ENCODE data around the gene TUBA3D. TPM values are rescaled to one million over a fixed set of nuclear protein-coding genes. Genes with fewer than 3 reads are reported as not detected.
"Not testable (repeated sequence)": the region's sequence is repeated elsewhere in the genome, so short reads cannot be mapped to it uniquely, and the experiment has no call there.

Gene TUBA3D
- total RNA-seq, 1 experiment from 2014 or later = not detected

- no peak overlapping the region for H3T11ph ChIP-seq (ENCODE audit: low read length)
- H3K23me2 ChIP-seq (ENCODE audit: insufficient read length, low read depth, low read length, poor library complexity, severe bottlenecking) = no peaks in the 10 kb centered on the region
- no CpG with 5 or more reads among the region's 19 CpGs for WGBS (ENCODE audit: extremely low coverage, insufficient read length, low lambda C conversion rate)
- no peak overlapping the region for H3K27ac ChIP-seq (ENCODE audit: insufficient read length, low read depth, low read length)
- TF ChIP-seq, protein P1, sequence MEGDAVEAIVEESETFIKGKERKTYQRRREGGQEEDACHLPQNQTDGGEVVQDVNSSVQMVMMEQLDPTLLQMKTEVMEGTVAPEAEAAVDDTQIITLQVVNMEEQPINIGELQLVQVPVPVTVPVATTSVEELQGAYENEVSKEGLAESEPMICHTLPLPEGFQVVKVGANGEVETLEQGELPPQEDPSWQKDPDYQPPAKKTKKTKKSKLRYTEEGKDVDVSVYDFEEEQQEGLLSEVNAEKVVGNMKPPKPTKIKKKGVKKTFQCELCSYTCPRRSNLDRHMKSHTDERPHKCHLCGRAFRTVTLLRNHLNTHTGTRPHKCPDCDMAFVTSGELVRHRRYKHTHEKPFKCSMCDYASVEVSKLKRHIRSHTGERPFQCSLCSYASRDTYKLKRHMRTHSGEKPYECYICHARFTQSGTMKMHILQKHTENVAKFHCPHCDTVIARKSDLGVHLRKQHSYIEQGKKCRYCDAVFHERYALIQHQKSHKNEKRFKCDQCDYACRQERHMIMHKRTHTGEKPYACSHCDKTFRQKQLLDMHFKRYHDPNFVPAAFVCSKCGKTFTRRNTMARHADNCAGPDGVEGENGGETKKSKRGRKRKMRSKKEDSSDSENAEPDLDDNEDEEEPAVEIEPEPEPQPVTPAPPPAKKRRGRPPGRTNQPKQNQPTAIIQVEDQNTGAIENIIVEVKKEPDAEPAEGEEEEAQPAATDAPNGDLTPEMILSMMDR (conservative IDR thresholded peaks at IDR 0.05) = no peak
- H3K27ac Mint-ChIP-seq = no peak overlapping the region; a peak in 1 of 7 replicates
- H3K4me3 Mint-ChIP-seq = no peak overlapping the region
- no peaks in the 10 kb centered on the region for H3K9me3 ChIP-seq (ENCODE audit: control insufficient read depth, low read depth, low read length)
- H3K4me1 Mint-ChIP-seq = peaks cover 4 to 6% of the 10 kb centered on the region in 2 experiments
- H4K5ac ChIP-seq (ENCODE audit: insufficient read length, low read depth, low read length) = no peak overlapping the region
- H4K91ac ChIP-seq (ENCODE audit: insufficient read length, low read depth, low read length) = no peak overlapping the region
- H3K79me1 ChIP-seq (ENCODE audit: insufficient read depth, low read depth, low read length, poor library complexity, severe bottlenecking) = no peaks in the 10 kb centered on the region
- H3K27me3 Mint-ChIP-seq (ENCODE audit: low read depth) = peaks cover 4% of the 10 kb centered on the region
- no peaks in the 10 kb centered on the region for H3K36me3 Mint-ChIP-seq (ENCODE audit: insufficient read depth in 1 of 3, low read depth in 3 of 3)
- H2BK20ac ChIP-seq (ENCODE audit: low read depth, low read length, poor library complexity, severe bottlenecking) = no peak overlapping the region
- H2BK5ac ChIP-seq (ENCODE audit: insufficient read length, low read length) = no peak overlapping the region
- H3K4me2 ChIP-seq (ENCODE audit: insufficient read depth, insufficient read length, low read length) = no peak overlapping the region
- H3K27me3 ChIP-seq (ENCODE audit: insufficient read depth, low read length) = no peaks in the 10 kb centered on the region
- no peaks in the 10 kb centered on the region for H4K20me1 ChIP-seq (ENCODE audit: control insufficient read depth, insufficient read depth, insufficient read length)
- H3K56ac ChIP-seq (ENCODE audit: insufficient read length, low read depth, low read length) = no peak overlapping the region
- H3K4me1 ChIP-seq (ENCODE audit: insufficient read depth, low read length) = no peaks in the 10 kb centered on the region
- no peak overlapping the region for H2AFZ ChIP-seq (ENCODE audit: low read length)
- no peaks in the 10 kb centered on the region for H3K79me2 ChIP-seq (ENCODE audit: insufficient read depth, low read length)
- no peak overlapping the region for H2BK12ac ChIP-seq (ENCODE audit: insufficient read length, low read depth, low read length)
- H3K18ac ChIP-seq (ENCODE audit: insufficient read length, low read depth, low read length) = no peak overlapping the region
- H2BK120ac ChIP-seq (ENCODE audit: low read depth, low read length, poor library complexity, severe bottlenecking) = no peak overlapping the region
- H3K9ac ChIP-seq (ENCODE audit: extremely low read depth, insufficient read length, low read length) = no peak overlapping the region
- H3K4ac ChIP-seq (ENCODE audit: low read depth, low read length) = no peak overlapping the region
- no peak overlapping the region for H3K23ac ChIP-seq (ENCODE audit: insufficient read length, low read depth, low read length)
- H3K9me3 Mint-ChIP-seq = no peaks in the 10 kb centered on the region
- H2BK15ac ChIP-seq (ENCODE audit: low read depth, low read length) = no peak overlapping the region
- H2AK5ac ChIP-seq (ENCODE audit: insufficient read length, low read length) = no peak overlapping the region
- no peak overlapping the region for H3K14ac ChIP-seq (ENCODE audit: insufficient read depth, low read length)
- no peak for DNase-seq
- no peak overlapping the region for H4K8ac ChIP-seq (replicated peaks; ENCODE audit: insufficient read length, low read depth, low read length)
Measured at GRCh38 chr2:131445896-131446295, 30.0 kb upstream of the TUBA3D start.

- H3K27ac Mint-ChIP-seq; H3K4ac ChIP-seq (ENCODE audit: low read depth, low read length); H3K23ac ChIP-seq (ENCODE audit: insufficient read length, low read depth, low read length); H3K4me1 ChIP-seq (ENCODE audit: insufficient read depth, low read length); H3K79me2 ChIP-seq (ENCODE audit: insufficient read depth, low read length); H3K79me1 ChIP-seq (ENCODE audit: insufficient read depth, low read depth, low read length, poor library complexity, severe bottlenecking); H3K27me3 Mint-ChIP-seq (ENCODE audit: low read depth); H3K27me3 ChIP-seq (ENCODE audit: insufficient read depth, low read length); H3K14ac ChIP-seq (ENCODE audit: insufficient read depth, low read length); H2BK15ac ChIP-seq (ENCODE audit: low read depth, low read length); H3K36me3 Mint-ChIP-seq (ENCODE audit: insufficient read depth in 1 of 3, low read depth in 3 of 3); H2AFZ ChIP-seq (ENCODE audit: low read length); H3K4me1 Mint-ChIP-seq; H3K9me3 Mint-ChIP-seq; H3K56ac ChIP-seq (ENCODE audit: insufficient read length, low read depth, low read length); H3K23me2 ChIP-seq (ENCODE audit: insufficient read length, low read depth, low read length, poor library complexity, severe bottlenecking); H3K9ac ChIP-seq (ENCODE audit: extremely low read depth, insufficient read length, low read length); H3K4me3 Mint-ChIP-seq; H3K27ac ChIP-seq (ENCODE audit: insufficient read length, low read depth, low read length); H2BK120ac ChIP-seq (ENCODE audit: low read depth, low read length, poor library complexity, severe bottlenecking); H4K8ac ChIP-seq (replicated peaks; ENCODE audit: insufficient read length, low read depth, low read length); H4K91ac ChIP-seq (ENCODE audit: insufficient read length, low read depth, low read length); DNase-seq; H4K20me1 ChIP-seq (ENCODE audit: control insufficient read depth, insufficient read depth, insufficient read length); H2BK5ac ChIP-seq (ENCODE audit: insufficient read length, low read length); H2AK5ac ChIP-seq (ENCODE audit: insufficient read length, low read length); H3K18ac ChIP-seq (ENCODE audit: insufficient read length, low read depth, low read length); H3K9me3 ChIP-seq (ENCODE audit: control insufficient read depth, low read depth, low read length); H4K5ac ChIP-seq (ENCODE audit: insufficient read length, low read depth, low read length); H3T11ph ChIP-seq (ENCODE audit: low read length); H2BK20ac ChIP-seq (ENCODE audit: low read depth, low read length, poor library complexity, severe bottlenecking); H2BK12ac ChIP-seq (ENCODE audit: insufficient read length, low read depth, low read length); H3K4me2 ChIP-seq (ENCODE audit: insufficient read depth, insufficient read length, low read length): not testable (repeated sequence)
- no CpG with 5 or more reads among the region's 9 CpGs for WGBS (ENCODE audit: extremely low coverage, insufficient read length, low lambda C conversion rate)
Measured at GRCh38 chr2:131447981-131448380, 27.9 kb upstream of the TUBA3D start.
